ENCODE data around the gene PSMB11.

The PSMB11 gene

GRCh38 chr14:23076785-23077408 is 34.9 kb downstream of the PSMB11 start:
- no peak for DNase-seq (ENCODE audit: extremely low read depth in 1 of 2, low read depth in 1 of 2)

GRCh38 chr14:23077962-23078361 is 36.0 kb downstream of the PSMB11 start:
- DNase-seq (ENCODE audit: extremely low read depth in 1 of 2, low read depth in 1 of 2), result no peak

- no peak for DNase-seq (ENCODE audit: extremely low read depth in 1 of 2, low read depth in 1 of 2)
Measured at GRCh38 chr14:23078692-23079116, 36.7 kb downstream of the PSMB11 start.

GRCh38 chr14:23079716-23080115 is 37.7 kb downstream of the PSMB11 start:
- no peak for DNase-seq (ENCODE audit: extremely low read depth in 1 of 2, low read depth in 1 of 2)

- no peak for DNase-seq (ENCODE audit: extremely low read depth in 1 of 2, low read depth in 1 of 2)
Measured at GRCh38 chr14:23080474-23080873, 38.5 kb downstream of the PSMB11 start.

GRCh38 chr14:23085458-23085857 is 43.4 kb downstream of the PSMB11 start:
- DNase-seq (ENCODE audit: extremely low read depth in 1 of 2, low read depth in 1 of 2), result no peak

GRCh38 chr14:23086565-23086964 is 44.6 kb downstream of the PSMB11 start:
- DNase-seq (ENCODE audit: extremely low read depth in 1 of 2, low read depth in 1 of 2), result no peak

- DNase-seq (ENCODE audit: extremely low read depth in 1 of 2, low read depth in 1 of 2), result no peak
Measured at GRCh38 chr14:23089498-23090253, 47.7 kb downstream of the PSMB11 start.

- no peak for DNase-seq (ENCODE audit: extremely low read depth in 1 of 2, low read depth in 1 of 2)
Measured at GRCh38 chr14:23090254-23090636, 48.2 kb downstream of the PSMB11 start.

GRCh38 chr14:23091294-23092225 is 49.5 kb downstream of the PSMB11 start:
- DNase-seq (ENCODE audit: extremely low read depth in 1 of 2, low read depth in 1 of 2), result no peak

- DNase-seq (ENCODE audit: extremely low read depth in 1 of 2, low read depth in 1 of 2), result no peak
Measured at GRCh38 chr14:23093104-23093503, 51.1 kb downstream of the PSMB11 start.

- no peak for DNase-seq (ENCODE audit: extremely low read depth in 1 of 2, low read depth in 1 of 2)
Measured at GRCh38 chr14:23093526-23093925, 51.5 kb downstream of the PSMB11 start.

Measured in activated CD8-positive, alpha-beta memory T cell treated with anti-CD3 and anti-CD28 coated beads for 1 hour (primary cell).